ENCODE data around the gene PDZD4.
A peak's percentile ranks its signal among the peaks of the same experiment; 100 is the strongest.

PDZD4 gene

GRCh38 chrX:153867139-153867538 is 36.8 kb upstream of the PDZD4 start:
- no peak for DNase-seq

- DNase-seq = no peak
These were observed 36.1 kb upstream of the PDZD4 start for GRCh38 chrX:153866302-153867019.

- DNase-seq = no peak
These were observed 35.3 kb upstream of the PDZD4 start for GRCh38 chrX:153865685-153866084.

GRCh38 chrX:153865321-153865580 is 34.9 kb upstream of the PDZD4 start:
- no peak for DNase-seq

GRCh38 chrX:153864561-153865320 is 34.4 kb upstream of the PDZD4 start:
- no peak for DNase-seq

- DNase-seq = no peak
These were observed 33.8 kb upstream of the PDZD4 start for GRCh38 chrX:153864101-153864500.

GRCh38 chrX:153863251-153863991 is 33.1 kb upstream of the PDZD4 start:
- no peak for DNase-seq

- DNase-seq = no peak
These were observed 32.3 kb upstream of the PDZD4 start for GRCh38 chrX:153862369-153863250.

- no peak for DNase-seq
These were observed 31.5 kb upstream of the PDZD4 start for GRCh38 chrX:153861733-153862310.

GRCh38 chrX:153861151-153861550 is 30.8 kb upstream of the PDZD4 start:
- DNase-seq = no peak

GRCh38 chrX:153857348-153857903 is 27.1 kb upstream of the PDZD4 start:
- DNase-seq = peak; percentile 3

GRCh38 chrX:153854702-153855101 is 24.4 kb upstream of the PDZD4 start:
- DNase-seq = no peak

GRCh38 chrX:153853902-153854267 is 23.5 kb upstream of the PDZD4 start:
- no peak for DNase-seq

- no peak for DNase-seq
These were observed 23.0 kb upstream of the PDZD4 start for GRCh38 chrX:153853180-153853901.

- DNase-seq = no peak
These were observed 21.6 kb upstream of the PDZD4 start for GRCh38 chrX:153851981-153852380.

- no peak for DNase-seq
These were observed 18.0 kb upstream of the PDZD4 start for GRCh38 chrX:153848325-153848724.

- DNase-seq = no peak
These were observed 15.5 kb upstream of the PDZD4 start for GRCh38 chrX:153845842-153846241.

- DNase-seq = no peak
These were observed 14.9 kb upstream of the PDZD4 start for GRCh38 chrX:153845195-153845594.

- DNase-seq = no peak
These were observed 14.3 kb upstream of the PDZD4 start for GRCh38 chrX:153844509-153845082.

GRCh38 chrX:153836921-153837320 is 6.6 kb upstream of the PDZD4 start:
- no peak for DNase-seq

- DNase-seq = no peak
These were observed 2.4 kb upstream of the PDZD4 start for GRCh38 chrX:153832728-153833127.

All from OCI-M1 (cell line).